HFF-Myc (cell line): ENCODE data around the gene MSANTD2.

Experiments
- DNase-seq: peaks from one replicate; pipeline ENCODE4 v3.0.0-alpha.2; 2011; ENCODE audit warnings: low read depth; ENCODE audit errors: extremely low read depth
- H3K4me3 ChIP-seq: replicated peaks from 2 replicates; pipeline ENCODE4 v1.5.1; 2011; ENCODE audit warnings: low read depth, mild to moderate bottlenecking, control low read depth, low read length
- TF ChIP-seq, protein P1 (sequence below): IDR thresholded peaks from 2 replicates; pipeline ENCODE4 v1.5.1; 2012; ENCODE audit warnings: mild to moderate bottlenecking, low read depth, low read length, control low read depth; ENCODE audit errors: missing control alignments

MSANTD2 gene

GRCh38 chr11:124725719-124726105 is 74.5 kb downstream of the MSANTD2 start:
- TF ChIP-seq, protein P1, sequence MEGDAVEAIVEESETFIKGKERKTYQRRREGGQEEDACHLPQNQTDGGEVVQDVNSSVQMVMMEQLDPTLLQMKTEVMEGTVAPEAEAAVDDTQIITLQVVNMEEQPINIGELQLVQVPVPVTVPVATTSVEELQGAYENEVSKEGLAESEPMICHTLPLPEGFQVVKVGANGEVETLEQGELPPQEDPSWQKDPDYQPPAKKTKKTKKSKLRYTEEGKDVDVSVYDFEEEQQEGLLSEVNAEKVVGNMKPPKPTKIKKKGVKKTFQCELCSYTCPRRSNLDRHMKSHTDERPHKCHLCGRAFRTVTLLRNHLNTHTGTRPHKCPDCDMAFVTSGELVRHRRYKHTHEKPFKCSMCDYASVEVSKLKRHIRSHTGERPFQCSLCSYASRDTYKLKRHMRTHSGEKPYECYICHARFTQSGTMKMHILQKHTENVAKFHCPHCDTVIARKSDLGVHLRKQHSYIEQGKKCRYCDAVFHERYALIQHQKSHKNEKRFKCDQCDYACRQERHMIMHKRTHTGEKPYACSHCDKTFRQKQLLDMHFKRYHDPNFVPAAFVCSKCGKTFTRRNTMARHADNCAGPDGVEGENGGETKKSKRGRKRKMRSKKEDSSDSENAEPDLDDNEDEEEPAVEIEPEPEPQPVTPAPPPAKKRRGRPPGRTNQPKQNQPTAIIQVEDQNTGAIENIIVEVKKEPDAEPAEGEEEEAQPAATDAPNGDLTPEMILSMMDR, result no peak
- no peak overlapping the region for H3K4me3 ChIP-seq
- no peak for DNase-seq

DNA sequence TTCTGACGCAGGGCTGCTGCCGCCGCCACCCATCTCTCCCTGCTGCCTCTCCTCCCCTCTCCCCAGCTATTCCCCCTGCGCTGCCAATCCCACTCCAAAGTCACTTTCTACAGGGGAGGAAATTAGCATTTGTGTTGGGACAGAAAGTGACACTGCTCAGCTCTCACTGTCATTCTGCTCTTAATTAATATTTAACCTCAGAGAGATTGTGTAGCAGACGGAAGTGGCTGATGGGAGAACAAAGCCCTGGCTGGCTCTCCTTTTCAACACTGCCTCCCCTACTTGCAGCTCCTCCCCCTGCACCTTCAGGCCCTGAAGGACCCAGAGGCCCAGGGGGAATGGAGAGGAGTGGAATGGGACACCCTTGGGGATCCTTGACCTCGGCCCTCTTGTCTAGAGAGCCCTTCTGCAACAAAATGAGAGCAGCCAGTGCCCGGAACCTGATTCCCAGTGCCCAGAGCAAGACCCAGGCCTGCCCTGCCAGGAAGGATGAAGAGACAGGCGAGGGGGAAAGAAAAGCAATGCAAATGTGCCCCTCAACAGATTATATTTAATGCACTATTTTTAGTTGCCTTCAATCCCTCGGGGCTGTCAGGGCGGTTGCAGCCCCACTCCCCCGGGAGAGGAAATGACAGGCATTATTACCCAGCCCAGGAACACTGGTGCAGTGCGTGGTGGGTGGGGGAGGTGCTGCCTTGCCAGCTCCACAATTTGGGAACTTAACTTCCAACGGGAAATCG is 75.1 kb downstream of the MSANTD2 start:
- no peak for DNase-seq
- no peak overlapping the region for H3K4me3 ChIP-seq
- TF ChIP-seq, protein P1, result no peak

GRCh38 chr11:124722176-124722575 is 78.0 kb downstream of the MSANTD2 start:
- TF ChIP-seq, protein P1, result no peak
- DNase-seq, result no peak
- no peak overlapping the region for H3K4me3 ChIP-seq

DNA sequence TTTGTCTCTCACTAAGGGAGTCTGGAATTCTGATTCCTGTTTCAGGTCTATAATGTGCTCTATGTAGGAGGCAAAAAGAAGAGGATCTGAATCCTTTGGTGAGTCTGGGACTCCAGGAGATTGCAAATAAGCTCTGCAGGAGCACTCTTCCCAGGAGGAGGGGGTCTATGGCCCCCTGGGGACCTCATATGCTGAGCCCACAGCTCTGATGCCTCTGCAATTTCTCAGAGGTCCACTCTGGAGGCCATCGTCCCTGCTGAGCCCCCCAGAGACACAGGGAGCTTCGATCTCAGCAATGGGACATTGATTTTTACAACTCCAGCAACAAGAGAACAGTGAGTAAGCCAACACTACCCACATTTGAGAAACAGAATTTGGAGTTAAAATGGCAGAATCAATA is 80.7 kb downstream of the MSANTD2 start:
- TF ChIP-seq, protein P1, result no peak
- no peak overlapping the region for H3K4me3 ChIP-seq
- DNase-seq, result no peak

GRCh38 chr11:124718801-124719200 is 81.4 kb downstream of the MSANTD2 start:
- no peak overlapping the region for H3K4me3 ChIP-seq
- TF ChIP-seq, protein P1, result no peak
- no peak for DNase-seq

DNA sequence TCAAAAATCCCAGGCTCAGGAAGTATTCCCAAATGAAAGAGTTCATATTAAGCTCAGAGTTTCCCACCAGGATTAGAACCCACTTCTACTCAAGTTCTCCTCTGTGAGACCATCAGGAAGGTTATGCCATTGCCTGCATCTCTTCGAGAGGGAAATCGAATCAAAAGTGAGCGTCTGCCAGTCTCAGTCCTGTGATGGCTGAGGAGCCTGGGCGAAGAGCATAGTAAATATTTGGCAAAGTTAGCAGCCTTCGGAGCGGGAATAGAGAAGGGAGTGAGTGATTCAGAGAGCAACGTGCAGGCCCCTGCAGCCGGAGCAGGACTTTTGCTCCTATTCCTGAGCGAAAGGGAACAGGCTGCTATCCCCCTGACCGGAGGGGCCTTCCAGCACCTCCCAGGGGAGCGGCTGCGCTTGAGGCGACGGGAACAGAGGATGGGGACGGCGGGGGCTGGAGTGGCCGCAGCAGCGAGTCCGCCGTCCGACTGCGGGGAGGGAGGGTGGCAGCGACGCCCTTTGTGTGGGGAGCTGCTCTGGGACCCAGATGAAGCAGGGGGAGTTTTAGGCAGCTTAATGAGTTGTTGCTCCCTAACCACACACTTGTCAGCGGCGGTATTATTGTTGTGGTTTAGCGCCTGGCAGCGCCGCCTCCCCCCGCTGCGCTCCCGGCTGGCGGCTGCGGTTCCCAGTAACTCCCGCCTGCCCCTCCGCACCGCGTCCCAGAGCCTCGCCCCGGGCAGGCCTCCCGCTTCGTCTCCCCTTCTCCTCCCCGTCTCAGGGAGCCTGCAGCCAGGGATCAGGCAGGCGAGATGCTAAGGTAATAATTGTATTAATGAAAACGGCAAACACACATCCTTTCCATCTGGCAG is 82.2 kb downstream of the MSANTD2 start:
- DNase-seq, result no peak
- peak overlapping the region; percentile 12; the same call in 1 of the 2 replicates for H3K4me3 ChIP-seq
- TF ChIP-seq, protein P1, result no peak
